Skeletal muscle cell (primary cell): ENCODE results near the gene MT1G.
"Not testable (repeated sequence)": the region's sequence is repeated elsewhere in the genome, so short reads cannot be mapped to it uniquely, and the experiment has no call there.

Experiments
- DNase-seq: peaks from one replicate; pipeline ENCODE4 v3.0.0-alpha.2; 2010; ENCODE audit warnings: low read depth
- H3K4me3 ChIP-seq: 2 replicates; pipeline ENCODE4 v1.5.1; 2011; ENCODE audit warnings: low read depth, mild to moderate bottlenecking, control low read depth, low read length, moderate library complexity

MT1G gene

GRCh38 chr16:56669840-56670619 lies 2.2 kb upstream of the MT1G start:
- DNase-seq, result no peak

GRCh38 chr16:56669005-56669839 lies 1.4 kb upstream of the MT1G start, which contains the start of gene MT1H:
Gene MT1H, plus strand, starts transcription at chr16:56669814. Its CDS starts 71 bp downstream, at chr16:56669885.
- no peak for DNase-seq

More at GRCh38 chr16:56669840-56670619, 2.2 kb upstream of the MT1G start:
- no peak overlapping the region for H3K4me3 ChIP-seq

GRCh38 chr16:56665286-56666261 lies 2.3 kb downstream of the MT1G start:
- not testable (repeated sequence) for DNase-seq, H3K4me3 ChIP-seq

More at GRCh38 chr16:56669005-56669839, 1.4 kb upstream of the MT1G start, which contains the start of gene MT1H:
- no peak within 1 kb of the TSS for H3K4me3 ChIP-seq

- no peak for DNase-seq
- H3K4me3 ChIP-seq, result no peak overlapping the region
These were observed 3.4 kb downstream of the MT1G start for GRCh38 chr16:56664506-56664905.

GRCh38 chr16:56662357-56663354 lies 5.2 kb downstream of the MT1G start:
- peak overlapping the region; percentile 14 for H3K4me3 ChIP-seq
- DNase-seq, result no peak

- peak overlapping the region; percentile 44 for H3K4me3 ChIP-seq
- no peak for DNase-seq
These were observed 9.5 kb downstream of the MT1G start for GRCh38 chr16:56658327-56658875.

- H3K4me3 ChIP-seq, result peak within 1 kb of the TSS; percentile 44
- no peak for DNase-seq
These were observed 10.1 kb downstream of the MT1G start, which contains the start of gene MT1F for GRCh38 chr16:56657555-56658326. Gene MT1F, plus strand, starts transcription at chr16:56657959. Its CDS starts 100 bp downstream, at chr16:56658059.

GRCh38 chr16:56653218-56653617 lies 14.6 kb downstream of the MT1G start:
- H3K4me3 ChIP-seq, result no peak overlapping the region
- DNase-seq, result no peak

GRCh38 chr16:56652600-56652999 lies 15.3 kb downstream of the MT1G start:
- no peak overlapping the region for H3K4me3 ChIP-seq
- no peak for DNase-seq

- no peak within 1 kb of the TSS for H3K4me3 ChIP-seq
- no peak for DNase-seq
These were observed 16.3 kb downstream of the MT1G start, which contains the start of gene MT1B for GRCh38 chr16:56651586-56651985. Gene MT1B, plus strand, starts transcription at chr16:56651886. Its CDS starts 68 bp downstream, at chr16:56651954.

- DNase-seq, result no peak
- H3K4me3 ChIP-seq, result no peak overlapping the region
These were observed 18.0 kb downstream of the MT1G start for GRCh38 chr16:56649820-56650219.

- no peak for DNase-seq
- no peak overlapping the region for H3K4me3 ChIP-seq
These were observed 18.6 kb downstream of the MT1G start for GRCh38 chr16:56649271-56649670.

GRCh38 chr16:56647641-56648431 lies 20.0 kb downstream of the MT1G start:
- H3K4me3 ChIP-seq, result no peak overlapping the region
- no peak for DNase-seq

- DNase-seq, result no peak
- no peak overlapping the region for H3K4me3 ChIP-seq
These were observed 22.0 kb downstream of the MT1G start for GRCh38 chr16:56645838-56646237.

GRCh38 chr16:56645311-56645710 lies 22.6 kb downstream of the MT1G start:
- no peak for DNase-seq
- no peak overlapping the region for H3K4me3 ChIP-seq

- no peak overlapping the region for H3K4me3 ChIP-seq
These were observed 24.0 kb downstream of the MT1G start for GRCh38 chr16:56643833-56644232.

More at GRCh38 chr16:56643833-56644232, 24.0 kb downstream of the MT1G start:
- DNase-seq, result no peak
